GM18499 (cell line): ENCODE data around the gene RAB39A.

Experiments used
- ATAC-seq: cut with Tn5 transposase; IDR thresholded peaks from one replicate; pipeline ENCODE4 v1.9.1; 2021; ENCODE audit warnings: moderate number of reproducible peaks; ENCODE audit not compliant: insufficient read depth, unreplicated experiment

Gene RAB39A

GRCh38 chr11:107957109-107957588 is 28.9 kb downstream of the RAB39A start:
- ATAC-seq: peak; percentile 83

GRCh38 chr11:107961480-107961879 is 33.2 kb downstream of the RAB39A start:
- ATAC-seq: no peak

- ATAC-seq: no peak
Measured at GRCh38 chr11:107962181-107962580, 33.9 kb downstream of the RAB39A start.

- no peak for ATAC-seq
Measured at GRCh38 chr11:107963091-107963490, 34.8 kb downstream of the RAB39A start.

- ATAC-seq: no peak
Measured at GRCh38 chr11:107969219-107969618, 41.0 kb downstream of the RAB39A start.

GRCh38 chr11:107970049-107970448 is 41.8 kb downstream of the RAB39A start:
- ATAC-seq: no peak

GRCh38 chr11:107973641-107974040 is 45.4 kb downstream of the RAB39A start:
- ATAC-seq: no peak

GRCh38 chr11:107988397-107989158 is 60.3 kb downstream of the RAB39A start:
- ATAC-seq: no peak

GRCh38 chr11:107991868-107992414 is 63.7 kb downstream of the RAB39A start:
- ATAC-seq: no peak

- no peak for ATAC-seq
Measured at GRCh38 chr11:107996006-107996776, 67.9 kb downstream of the RAB39A start.

- no peak for ATAC-seq
Measured at GRCh38 chr11:107998761-107999160, 70.5 kb downstream of the RAB39A start.

GRCh38 chr11:107999759-108000455 is 71.7 kb downstream of the RAB39A start:
- ATAC-seq: peak; percentile 80

- ATAC-seq: no peak
Measured at GRCh38 chr11:108002476-108002875, 74.2 kb downstream of the RAB39A start.

GRCh38 chr11:108003623-108004022 is 75.4 kb downstream of the RAB39A start:
- no peak for ATAC-seq

GRCh38 chr11:108007819-108008218 is 79.6 kb downstream of the RAB39A start:
- ATAC-seq: no peak

GRCh38 chr11:108008656-108009496 is 80.6 kb downstream of the RAB39A start, which contains the start of gene CUL5:
Gene CUL5 (plus strand): TSS chr11:108008898. CDS start chr11:108009349, 451 bp downstream.
- peak; percentile 69 for ATAC-seq

- ATAC-seq: no peak
Measured at GRCh38 chr11:108009497-108010370, 81.5 kb downstream of the RAB39A start.

GRCh38 chr11:108012139-108012725 is 84.0 kb downstream of the RAB39A start:
- ATAC-seq: no peak
